Measurements from ENCODE around the gene TMEM138.

The TMEM138 gene

DNA sequence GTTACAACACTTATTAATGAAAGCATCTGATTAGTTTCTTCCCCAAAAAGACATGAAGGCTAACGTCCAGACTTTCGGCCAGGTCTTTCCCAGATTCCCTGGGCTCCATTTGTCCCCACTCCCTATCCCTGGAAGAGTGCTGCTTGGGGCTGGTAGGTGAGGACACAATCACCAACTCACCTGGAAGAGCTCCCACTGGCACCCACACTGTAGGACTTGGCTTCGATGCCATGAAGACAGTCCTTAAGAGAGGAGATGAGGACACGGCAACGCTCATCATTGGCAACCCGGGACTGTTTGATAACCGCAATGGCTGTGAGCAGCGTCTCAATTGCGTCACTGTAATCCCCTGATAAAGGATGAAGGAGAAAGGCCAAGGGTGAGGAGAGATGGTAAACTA is 49.4 kb downstream of the TMEM138 start:
- TF ChIP-seq, protein P1, sequence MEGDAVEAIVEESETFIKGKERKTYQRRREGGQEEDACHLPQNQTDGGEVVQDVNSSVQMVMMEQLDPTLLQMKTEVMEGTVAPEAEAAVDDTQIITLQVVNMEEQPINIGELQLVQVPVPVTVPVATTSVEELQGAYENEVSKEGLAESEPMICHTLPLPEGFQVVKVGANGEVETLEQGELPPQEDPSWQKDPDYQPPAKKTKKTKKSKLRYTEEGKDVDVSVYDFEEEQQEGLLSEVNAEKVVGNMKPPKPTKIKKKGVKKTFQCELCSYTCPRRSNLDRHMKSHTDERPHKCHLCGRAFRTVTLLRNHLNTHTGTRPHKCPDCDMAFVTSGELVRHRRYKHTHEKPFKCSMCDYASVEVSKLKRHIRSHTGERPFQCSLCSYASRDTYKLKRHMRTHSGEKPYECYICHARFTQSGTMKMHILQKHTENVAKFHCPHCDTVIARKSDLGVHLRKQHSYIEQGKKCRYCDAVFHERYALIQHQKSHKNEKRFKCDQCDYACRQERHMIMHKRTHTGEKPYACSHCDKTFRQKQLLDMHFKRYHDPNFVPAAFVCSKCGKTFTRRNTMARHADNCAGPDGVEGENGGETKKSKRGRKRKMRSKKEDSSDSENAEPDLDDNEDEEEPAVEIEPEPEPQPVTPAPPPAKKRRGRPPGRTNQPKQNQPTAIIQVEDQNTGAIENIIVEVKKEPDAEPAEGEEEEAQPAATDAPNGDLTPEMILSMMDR (IDR thresholded peaks at IDR 0.05; ENCODE audit: low read depth, low read length, missing control alignments): no peak
- Histone ChIP-seq H3K4me3 (ENCODE audit: low read depth, low read length) (no peak overlapping the region), H3K36me3 (replicated peaks) (peaks cover 87% of the 10 kb centered on the region), H3K27me3 (replicated peaks) (no peaks in the 10 kb centered on the region), H3K27ac (no peak overlapping the region)
- in situ Hi-C loops (cut with HindIII; ENCODE audit: low pct_ligation_motif_present, low sequenced_read_pairs): no loop called here
- DNase-seq: no peak

DNA sequence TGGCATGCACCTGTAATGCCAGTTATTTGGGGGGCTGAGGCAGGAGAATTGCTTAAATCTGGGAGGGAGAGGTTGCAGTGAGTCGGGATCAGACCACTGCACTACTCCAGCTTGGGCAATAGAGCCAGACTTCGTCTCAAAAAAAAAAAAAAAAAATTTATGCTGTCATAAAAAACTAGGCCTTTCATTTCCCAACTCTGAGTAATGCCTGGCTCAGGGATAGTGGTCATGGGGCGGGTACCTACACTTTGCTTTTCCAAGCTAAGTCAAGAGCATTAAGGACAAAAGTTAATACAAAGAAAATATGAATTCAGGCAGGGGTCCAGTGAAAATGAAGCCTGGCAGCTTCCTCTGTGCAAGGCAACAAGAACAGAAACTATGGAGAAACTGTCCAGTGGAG is 51.3 kb downstream of the TMEM138 start:
- in situ Hi-C loops (cut with HindIII; ENCODE audit: low pct_ligation_motif_present, low sequenced_read_pairs): no loop called here
- H3K36me3 ChIP-seq (replicated peaks): peaks cover 87% of the 10 kb centered on the region
- no peak overlapping the region for H3K4me3 ChIP-seq (ENCODE audit: low read depth, low read length)
- TF ChIP-seq, protein P1 (IDR thresholded peaks at IDR 0.05; ENCODE audit: low read depth, low read length, missing control alignments): no peak
- no peak overlapping the region for H3K27ac ChIP-seq
- no peak for DNase-seq
- no peaks in the 10 kb centered on the region for H3K27me3 ChIP-seq (replicated peaks)

DNA sequence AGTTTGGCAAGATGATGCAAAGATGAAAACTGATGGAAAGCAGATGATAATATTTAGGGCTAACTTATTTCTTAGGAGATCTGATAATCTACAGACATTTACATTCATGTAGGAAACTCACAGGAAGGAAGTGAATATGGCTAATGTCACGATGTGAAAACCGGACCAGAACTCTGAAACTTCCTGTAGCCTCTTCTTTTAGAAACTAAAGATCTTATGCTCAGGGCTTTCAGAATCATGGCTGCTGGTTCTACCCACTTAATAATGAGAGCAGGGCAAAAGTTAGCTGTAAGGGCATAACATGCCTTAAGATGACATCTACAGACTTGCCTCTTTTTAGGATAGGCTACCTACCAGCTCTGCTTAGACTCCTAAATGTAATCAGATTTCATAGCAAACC is 52.4 kb downstream of the TMEM138 start:
- no peak overlapping the region for H3K4me3 ChIP-seq (ENCODE audit: low read depth, low read length)
- TF ChIP-seq, protein P1 (IDR thresholded peaks at IDR 0.05; ENCODE audit: low read depth, low read length, missing control alignments): no peak
- no peak overlapping the region for H3K27ac ChIP-seq
- H3K36me3 ChIP-seq (replicated peaks): peaks cover 92% of the 10 kb centered on the region
- no peaks in the 10 kb centered on the region for H3K27me3 ChIP-seq (replicated peaks)
- DNase-seq: no peak
- in situ Hi-C loops (cut with HindIII; ENCODE audit: low pct_ligation_motif_present, low sequenced_read_pairs): no loop called here

- in situ Hi-C loops (cut with HindIII; ENCODE audit: low pct_ligation_motif_present, low sequenced_read_pairs): no loop called here
- DNase-seq: no peak
- Histone ChIP-seq H3K36me3 (replicated peaks) (peaks cover 92% of the 10 kb centered on the region), H3K27ac (no peak overlapping the region), H3K4me3 (ENCODE audit: low read depth, low read length) (no peak overlapping the region), H3K27me3 (replicated peaks) (no peaks in the 10 kb centered on the region)
- TF ChIP-seq, protein P1 (IDR thresholded peaks at IDR 0.05; ENCODE audit: low read depth, low read length, missing control alignments): no peak
These were observed 53.2 kb downstream of the TMEM138 start for GRCh38 chr11:61415381-61415780.

DNA sequence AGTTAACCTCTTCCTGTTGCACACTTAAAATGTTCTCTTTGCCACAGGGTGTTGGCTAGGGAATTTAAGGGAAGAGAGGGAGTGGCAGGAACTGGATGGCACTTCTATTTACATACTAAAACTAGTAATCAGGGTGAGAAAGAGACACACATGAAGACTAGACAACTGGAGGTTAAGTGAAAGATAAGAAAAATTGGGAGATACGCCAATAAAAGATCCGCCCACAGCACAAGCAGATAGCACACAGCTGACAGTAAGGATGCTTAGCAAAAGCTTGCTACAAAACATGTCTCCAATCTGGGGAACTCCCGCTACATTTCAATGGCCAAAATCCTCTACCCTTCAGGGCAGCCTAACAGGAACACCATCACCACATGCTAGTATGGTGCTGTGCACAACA is 54.8 kb downstream of the TMEM138 start:
- peaks cover 88% of the 10 kb centered on the region for H3K36me3 ChIP-seq (replicated peaks)
- H3K27ac ChIP-seq: no peak overlapping the region
- H3K4me3 ChIP-seq (ENCODE audit: low read depth, low read length): no peak overlapping the region
- in situ Hi-C loops (cut with HindIII; ENCODE audit: low pct_ligation_motif_present, low sequenced_read_pairs): no loop called here
- TF ChIP-seq, protein P1 (IDR thresholded peaks at IDR 0.05; ENCODE audit: low read depth, low read length, missing control alignments): no peak
- H3K27me3 ChIP-seq (replicated peaks): no peaks in the 10 kb centered on the region
- no peak for DNase-seq

DNA sequence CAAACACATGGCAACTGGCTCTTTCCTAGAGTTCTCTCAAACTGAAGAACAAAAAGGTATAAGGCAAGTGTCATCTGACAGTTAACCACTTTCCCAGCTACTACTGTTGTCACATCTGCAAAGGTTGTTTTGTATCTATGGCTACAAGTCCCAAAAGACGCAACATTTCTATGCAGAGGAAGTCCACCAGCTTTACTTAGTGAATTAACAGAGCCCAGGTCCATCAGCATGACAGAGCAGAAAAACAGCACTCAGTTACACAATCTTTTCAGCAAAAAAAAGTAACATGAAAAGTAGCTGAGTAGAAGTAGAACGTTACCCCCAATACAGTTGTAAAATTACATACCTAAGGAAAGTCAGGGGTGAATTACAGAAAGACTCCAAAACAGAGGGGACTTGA is 55.5 kb downstream of the TMEM138 start:
- TF ChIP-seq, protein P1 (IDR thresholded peaks at IDR 0.05; ENCODE audit: low read depth, low read length, missing control alignments): no peak
- no peaks in the 10 kb centered on the region for H3K27me3 ChIP-seq (replicated peaks)
- no peak overlapping the region for H3K4me3 ChIP-seq (ENCODE audit: low read depth, low read length)
- in situ Hi-C loops (cut with HindIII; ENCODE audit: low pct_ligation_motif_present, low sequenced_read_pairs): no loop called here
- H3K27ac ChIP-seq: no peak overlapping the region
- H3K36me3 ChIP-seq (replicated peaks): peaks cover 87% of the 10 kb centered on the region
- DNase-seq: no peak

Measured in brain microvascular endothelial cell (primary cell).